HG03575 (cell line): Measurements from ENCODE around the gene AP5S1.

ENCODE experiments used
- ATAC-seq: cut with Tn5 transposase; IDR thresholded peaks from one replicate; pipeline ENCODE4 v1.9.1; 2021; ENCODE audit not compliant: unreplicated experiment, insufficient number of reproducible peaks, low FRiP score; ENCODE audit errors: extremely low read depth

The AP5S1 gene

DNA sequence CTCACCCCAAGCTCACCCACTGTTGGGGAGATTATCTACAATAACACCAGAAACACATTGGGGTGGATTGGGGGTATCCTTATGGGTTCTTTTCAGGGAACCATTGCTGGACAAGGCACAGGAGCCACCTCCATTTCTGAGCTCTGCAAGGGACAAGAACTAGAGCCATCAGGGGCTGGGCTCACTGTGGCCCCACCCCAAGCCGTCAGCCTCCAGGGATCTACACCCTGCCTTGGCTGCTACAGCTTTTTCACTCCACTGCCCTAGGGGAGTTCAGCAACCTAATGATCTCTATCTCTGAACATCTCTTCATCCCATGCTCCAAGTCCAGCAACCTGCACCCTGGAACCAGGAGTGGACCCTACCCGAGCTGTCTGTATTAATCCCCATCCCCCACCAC lies 47.5 kb downstream of the AP5S1 start:
- no peak for ATAC-seq

DNA sequence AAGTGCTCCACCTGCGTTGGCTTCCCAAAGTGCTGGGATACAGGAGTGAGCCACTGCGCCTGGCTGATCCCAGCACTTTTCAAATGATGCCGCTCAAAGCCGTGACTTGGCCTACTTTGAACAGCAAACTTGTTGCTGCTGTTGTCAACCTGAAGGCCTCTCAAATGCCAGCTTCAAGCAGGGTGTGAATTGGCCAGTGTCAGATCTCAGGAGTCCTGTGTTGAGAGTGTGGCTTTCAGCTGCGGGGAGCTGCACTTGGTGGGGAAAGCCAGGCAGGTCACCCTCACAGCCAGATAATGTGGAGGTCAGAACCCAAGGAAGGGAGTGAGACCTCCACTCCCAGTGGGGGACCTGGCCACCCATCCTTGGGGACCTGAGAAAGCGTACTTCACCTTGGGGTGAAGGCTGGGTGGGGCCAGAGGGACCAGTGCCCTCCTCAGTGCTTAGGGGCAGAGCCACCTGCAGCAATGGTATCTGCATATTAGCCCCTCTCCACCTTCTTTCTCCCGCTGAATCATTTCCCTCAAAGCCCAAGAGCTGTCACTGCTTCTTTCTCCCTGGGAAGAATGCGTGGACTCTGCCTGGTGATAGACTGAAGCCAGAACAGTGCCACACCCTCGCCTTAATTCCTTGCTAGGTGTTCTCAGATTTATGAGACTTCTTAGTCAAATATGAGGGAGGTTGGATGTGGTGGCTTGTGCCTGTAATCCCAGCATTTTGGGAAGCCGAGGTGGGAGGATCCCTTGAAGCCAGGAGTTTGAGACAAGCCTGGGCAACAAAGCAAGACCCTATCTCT lies 49.7 kb downstream of the AP5S1 start:
- ATAC-seq: no peak

DNA sequence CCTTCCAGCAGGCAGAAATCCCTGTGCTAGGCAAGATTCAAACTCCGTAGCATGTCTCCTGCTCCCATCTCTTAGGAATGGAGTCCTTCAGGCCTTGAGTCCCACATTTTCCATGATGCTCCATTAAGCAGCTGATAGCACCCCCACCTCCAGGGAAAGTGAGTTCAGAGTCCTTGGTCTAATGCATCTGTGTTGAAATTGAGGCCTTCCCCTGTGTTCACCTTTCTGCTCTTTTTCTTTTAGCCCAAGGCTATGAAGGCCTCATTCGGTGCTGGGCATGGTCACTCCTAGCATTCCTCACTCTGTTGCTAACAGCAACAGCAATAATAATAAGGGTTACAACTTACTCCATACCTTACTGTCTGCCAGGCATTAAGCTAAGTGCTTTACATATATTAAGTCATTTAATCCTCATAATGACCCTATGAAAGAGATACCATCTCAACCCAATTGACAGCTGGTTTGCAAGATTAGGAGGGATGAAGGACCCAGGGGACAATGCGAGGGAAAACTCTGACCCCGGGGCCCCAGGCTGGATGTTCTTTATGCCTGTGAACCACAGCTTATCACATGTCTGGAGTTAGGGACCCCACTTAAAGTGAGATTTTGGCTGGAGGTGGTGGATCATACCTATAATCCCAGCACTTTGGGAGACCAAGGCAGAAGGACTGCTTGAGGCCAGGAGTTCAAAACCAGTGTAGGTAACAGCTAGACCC lies 51.4 kb downstream of the AP5S1 start:
- no peak for ATAC-seq

- no peak for ATAC-seq
Measured at GRCh38 chr20:3873507-3873906, 53.2 kb downstream of the AP5S1 start.

GRCh38 chr20:3874194-3874844 lies 54.0 kb downstream of the AP5S1 start:
- ATAC-seq: no peak

GRCh38 chr20:3875378-3875974 lies 55.1 kb downstream of the AP5S1 start:
- no peak for ATAC-seq

- ATAC-seq: no peak
Measured at GRCh38 chr20:3876000-3876399, 55.7 kb downstream of the AP5S1 start.

DNA sequence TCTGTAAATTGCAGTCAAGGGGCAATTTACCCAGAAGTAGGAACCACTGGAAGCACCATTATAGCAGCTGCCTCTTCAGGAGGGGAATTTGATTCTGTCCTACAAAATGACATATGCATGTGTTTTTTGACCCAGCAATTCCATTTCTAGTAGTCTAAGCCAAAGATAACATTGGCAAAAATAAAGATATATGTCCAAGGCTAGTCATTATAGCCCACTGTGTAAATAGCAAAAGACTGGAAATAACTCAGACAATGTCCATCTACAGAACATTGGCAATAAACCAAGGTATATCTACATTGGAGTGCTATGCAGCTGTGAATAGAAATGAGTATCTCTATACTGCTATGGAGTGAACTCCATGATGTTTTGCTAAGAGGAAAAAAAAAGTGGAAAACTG lies 56.3 kb downstream of the AP5S1 start:
- no peak for ATAC-seq
